Ovary (tissue), 9 donors: ENCODE results near the gene PCBP3. TPM values are rescaled to one million over a fixed set of nuclear protein-coding genes. Genes with fewer than 3 reads are reported as not detected.

ENCODE experiments used
- DNase-seq, 5 donors: peaks; one replicate each; pipeline ENCODE4 v3.0.0-alpha.2; 2019 to 2020
- H3K27ac ChIP-seq, 2 donors: fragments of 200-600 bp; one replicate each; pipeline versions ENCODE4 v1.5.1 to v1.8.0; 2019 to 2022
- H3K27me3 ChIP-seq: fragments of 200-600 bp; one replicate; pipeline ENCODE4 v1.8.0; 2022
- H3K36me3 ChIP-seq: fragments of 200-600 bp; sonication (generic); one replicate; pipeline ENCODE4 v1.5.1; 2019
- H3K4me1 ChIP-seq: one replicate; pipeline ENCODE4 v1.8.1; 2013; ENCODE audit warnings: mild to moderate bottlenecking, moderate library complexity; ENCODE audit not compliant: insufficient read depth
- H3K4me3 ChIP-seq: fragments of 200-600 bp; sonication (generic); one replicate; pipeline ENCODE4 v1.5.1; 2017
- H3K9me3 ChIP-seq, 2 donors: fragments of 200-600 bp in 1 of 2; sonication (generic) in 1 of 2; one replicate each; pipeline versions ENCODE4 v1.5.1 to v1.8.1; 2013 to 2019; ENCODE audit warnings: mild to moderate bottlenecking in 1 of 2, moderate library complexity in 1 of 2
- CTCF ChIP-seq, 3 donors: fragments of 450-650 bp in 2 of 3; fragments of 200-600 bp in 1 of 3; IDR thresholded peaks; one replicate each; pipeline versions ENCODE4 v1.5.1 to v1.8.0; 2016 to 2022; ENCODE audit warnings: antibody characterized with exemption in 3 of 3, mild to moderate bottlenecking in 1 of 3
- EP300 ChIP-seq: sonication (generic); formaldehyde crosslinking; IDR thresholded peaks from one replicate; pipeline ENCODE4 v1.6.1; 2017; ENCODE audit warnings: antibody characterized with exemption
- POLR2A ChIP-seq: fragments of 450-650 bp; IDR thresholded peaks from one replicate; pipeline ENCODE4 v1.6.1; 2017; ENCODE audit warnings: antibody characterized with exemption, mild to moderate bottlenecking, moderate library complexity
- WGBS, 3 donors: extraction: QIAGEN DNeasy Blood & Tissue Kit in 1 of 3; methylation state at CpG; one replicate each; pipeline versions ENCODE4 v1.1.5 to v1.1.7; 2013 to 2017; 5-methylcytosine and 5-hydroxymethylcytosine counted together
- intact Hi-C, 4 donors: fragments of 100-400 bp; cut with DNase I; formaldehyde crosslinking; loops; one replicate each; pipeline versions ENCODE4 v1.11.0 to v1.15.1; 2022 to 2023
- polyA plus RNA-seq, 2 donors: library from polyadenylated mRNA; stranded (reverse); fragments of 200-250 nt in 1 of 2; fragments of 350-450 nt in 1 of 2; fragmentation: Illumina TruSeq in 1 of 2; extraction: RNeasy Lipid Tissue Mini Kit (QIAGEN cat#74804) in 1 of 2; gene quantifications; one replicate each; pipeline ENCODE4 v1.2.3, GENCODE V29; 2013 to 2014
- total RNA-seq, 7 donors: library from RNA; depleted of rRNA in 2 of 7; stranded (reverse); fragments of >200 nt in 2 of 7; fragmentation: NEBNext Ultra II Directional in 3 of 7; extraction: Animal tissue kit (Norgen Biotek cat#: 25700) in 3 of 7; gene quantifications; one replicate each; pipeline versions ENCODE4 v1.1.0 to v1.2.4, GENCODE V29; 2016 to 2023
- donor health status: DM: no; HTN: no; CAD: no; lungs with moderate emphysema.
- donor health status: DM: no; HTN: no; CAD: no.
- donor health status: Bipolar disorder and iron deficiency.
- donor health status: DM: yes; HTN: yes; CAD: no.
- donor health status: DM: no; HTN: no; CAD: no.
- donor health status: DM: yes; HTN: yes; CAD: no.

Gene PCBP3
- total and polyA plus RNA-seq, 9 donors, result 2.4 to 10.1 (median 5.4) TPM

DNA sequence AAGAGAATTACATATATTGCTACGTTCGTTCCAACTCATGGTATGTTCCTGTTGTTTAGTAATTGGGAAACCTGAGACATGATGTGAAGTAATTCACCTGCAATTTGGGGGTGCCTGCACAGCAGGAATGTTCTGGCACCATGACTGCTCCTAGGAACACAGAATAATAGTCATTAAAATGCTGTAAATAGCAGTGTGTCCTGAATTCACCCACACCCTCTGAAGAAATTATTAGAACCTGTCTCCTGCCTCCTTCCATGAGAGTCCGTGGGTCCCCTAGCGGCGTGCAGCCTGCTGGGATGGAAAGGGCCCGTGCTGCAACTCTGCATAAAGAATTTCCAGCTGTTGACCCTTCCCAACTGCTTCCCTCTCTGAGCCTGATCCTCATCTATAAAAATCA, 143.1 kb downstream of the PCBP3 start:
- no peak for DNase-seq
- Histone ChIP-seq H3K4me1 (no peaks in the 10 kb centered on the region), H3K27me3 (no peaks in the 10 kb centered on the region), H3K4me3 (no peak overlapping the region), H3K27ac (no peak overlapping the region), H3K9me3 (no peaks in the 10 kb centered on the region), H3K36me3 (no peaks in the 10 kb centered on the region)
- intact Hi-C loops, result no loop called here
- 86 to 91% (median 90%) methylated on average over 6 of the region's 6 CpGs for WGBS, 3 donors
- no peak for TF ChIP-seq POLR2A

DNA sequence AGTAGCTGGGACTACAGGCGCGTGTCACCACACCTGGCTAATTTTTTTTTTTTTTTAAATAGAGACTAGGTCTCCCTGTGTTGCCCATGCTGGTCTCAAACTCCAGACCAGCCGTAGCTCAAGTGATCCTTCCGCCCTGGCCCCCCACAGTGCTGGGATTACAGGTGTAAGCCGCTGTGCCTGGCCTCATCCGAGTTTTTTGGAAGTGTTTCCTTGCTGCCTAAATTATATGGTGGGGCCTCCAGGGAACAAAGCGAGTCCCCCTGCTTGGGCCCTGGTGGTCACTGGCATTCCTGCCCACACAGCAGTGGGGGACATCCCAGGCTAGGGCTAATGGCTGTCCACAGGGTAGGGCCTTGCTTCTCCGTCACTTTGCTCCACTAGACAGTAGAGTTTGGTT, 143.8 kb downstream of the PCBP3 start:
- Histone ChIP-seq H3K27ac (no peak overlapping the region), H3K4me3 (no peak overlapping the region), H3K27me3 (no peaks in the 10 kb centered on the region), H3K36me3 (no peaks in the 10 kb centered on the region), H3K9me3 (no peaks in the 10 kb centered on the region), H3K4me1 (no peaks in the 10 kb centered on the region)
- WGBS, 3 donors, result 93 to 95% (median 94%) methylated on average over 8 of the region's 8 CpGs
- intact Hi-C loops, result no loop called here
- no peak for TF ChIP-seq CTCF (IDR thresholded peaks at IDR 0.05)
- TF ChIP-seq POLR2A, result no peak
- no peak for TF ChIP-seq EP300
- no peak for DNase-seq

DNA sequence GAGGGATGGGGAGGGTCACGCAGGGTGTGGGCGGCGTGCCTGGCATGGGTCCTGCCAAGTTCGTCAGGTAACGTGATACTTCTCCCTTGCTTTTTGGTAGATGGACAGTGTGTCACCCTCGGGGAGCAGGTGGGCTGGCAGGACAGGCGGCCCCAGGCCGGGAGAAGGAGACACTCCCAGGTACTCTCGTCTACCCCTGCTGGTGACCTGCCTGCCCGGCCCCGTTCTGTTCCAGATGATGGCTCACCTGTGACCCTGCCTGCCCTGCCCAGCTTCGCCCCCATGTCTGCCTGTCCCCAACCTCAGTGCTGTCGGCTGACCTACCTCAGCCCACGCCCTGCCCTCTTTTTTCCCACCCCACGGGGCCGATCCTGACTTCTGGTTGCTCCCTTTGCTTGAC, 144.7 kb downstream of the PCBP3 start:
- 78 to 82% (median 81%) methylated on average over 12 to 16 of the region's 16 CpGs for WGBS, 3 donors
- intact Hi-C loops, result no loop called here
- no peak for DNase-seq

GRCh38 chr21:45788637-45789506, 145.3 kb downstream of the PCBP3 start:
- Histone ChIP-seq H3K27ac (no peak overlapping the region), H3K4me3 (no peak overlapping the region), H3K27me3 (no peaks in the 10 kb centered on the region), H3K4me1 (no peaks in the 10 kb centered on the region), H3K9me3 (no peaks in the 10 kb centered on the region), H3K36me3 (no peaks in the 10 kb centered on the region)
- no peak for DNase-seq
- intact Hi-C loops, result no loop called here
- WGBS, 3 donors, result 81 to 84% (median 84%) methylated on average over 14 of the region's 14 CpGs
- TF ChIP-seq POLR2A, result no peak

More for the DNA sequence above, 144.7 kb downstream of the PCBP3 start:
- no peak overlapping the region for H3K4me3 ChIP-seq
- no peaks in the 10 kb centered on the region for H3K36me3 ChIP-seq
- no peak overlapping the region for H3K27ac ChIP-seq
- TF ChIP-seq CTCF (IDR thresholded peaks at IDR 0.05) (no peak), POLR2A (no peak), EP300 (no peak)
- H3K4me1 ChIP-seq, result no peaks in the 10 kb centered on the region
- H3K27me3 ChIP-seq, result no peaks in the 10 kb centered on the region
- no peaks in the 10 kb centered on the region for H3K9me3 ChIP-seq

- Histone ChIP-seq H3K4me3 (no peak overlapping the region), H3K9me3 (no peaks in the 10 kb centered on the region), H3K4me1 (no peaks in the 10 kb centered on the region), H3K27me3 (no peaks in the 10 kb centered on the region), H3K27ac (no peak overlapping the region), H3K36me3 (no peaks in the 10 kb centered on the region)
- no peak for DNase-seq
- intact Hi-C loops, result loop anchor here in 1 of 4 donors (5.0 kb wide), 1 partner anchor 133 kb away; no protein-coding TSS in a partner anchor
- 86 to 87% (median 86%) methylated on average over 7 of the region's 7 CpGs for WGBS, 3 donors
- no peak for TF ChIP-seq POLR2A
- TF ChIP-seq EP300, result no peak
- TF ChIP-seq CTCF (IDR thresholded peaks at IDR 0.05), result no peak
Measured at GRCh38 chr21:45790427-45790826, 146.9 kb downstream of the PCBP3 start.
